ENCODE measurements around the gene REV1. TPM values are rescaled to one million over a fixed set of nuclear protein-coding genes. Genes with fewer than 3 reads are reported as not detected.

Gene REV1
- total and polyA plus RNA-seq, 2 of the 4 experiments (the other 2 are of a cell fraction), result 13.4 to 30.1 TPM

DNA sequence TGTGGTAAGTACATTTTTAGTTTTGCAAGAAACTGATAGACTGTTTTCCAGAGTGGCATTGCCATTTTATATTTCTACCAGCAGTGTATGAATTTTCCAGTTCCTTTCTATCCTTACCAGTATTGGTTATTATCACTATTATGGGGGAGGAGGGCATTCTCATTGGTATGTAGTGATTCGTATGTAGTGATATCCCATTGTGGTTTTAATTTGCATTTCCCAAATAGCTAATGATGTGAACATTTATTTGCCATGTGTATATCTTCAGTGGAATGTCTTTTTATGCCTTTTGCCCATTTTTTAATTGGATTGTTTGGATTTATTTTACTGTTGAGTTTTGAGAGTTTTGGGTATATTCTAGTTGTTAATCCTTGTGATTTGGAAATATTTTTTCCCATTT, 135.7 kb downstream of the REV1 start:
- Histone ChIP-seq H3K36me3 (ENCODE audit: control insufficient read depth, insufficient read depth, low read length) (no peaks in the 10 kb centered on the region), H3K4ac (ENCODE audit: low read depth, low read length) (no peak overlapping the region), H3K9ac (ENCODE audit: low read depth, low read length) (no peak overlapping the region), H2AK5ac (ENCODE audit: low read depth, low read length) (no peak overlapping the region), H2BK120ac (ENCODE audit: low read depth, low read length) (no peak overlapping the region), H2AK9ac (replicated peaks; ENCODE audit: low read depth, low read length, poor library complexity) (no peak overlapping the region), H3K14ac (replicated peaks; ENCODE audit: low read depth, low read length) (no peak overlapping the region), H3K79me1 (ENCODE audit: low read depth in 1 of 2, low read length in 2 of 2) (peaks cover 23 to 47% of the 10 kb centered on the region in 2 experiments), H4K91ac (ENCODE audit: insufficient read depth, low read depth, low read length) (no peak overlapping the region), H3K18ac (ENCODE audit: low read depth, low read length) (no peak overlapping the region), H2BK20ac (ENCODE audit: low read depth, low read length) (no peak overlapping the region), H4K8ac (ENCODE audit: low read depth in 2 of 2, low read length in 2 of 2) (no peak overlapping the region), H3K4me1 (ENCODE audit: control insufficient read depth, insufficient read depth, low read length) (peaks cover 4% of the 10 kb centered on the region; the same call in 1 of the 2 replicates), H2BK5ac (ENCODE audit: low read depth, low read length, poor library complexity, severe bottlenecking) (no peak overlapping the region), H3K4me3 (ENCODE audit: insufficient read depth, low read depth, low read length) (no peak overlapping the region), H3K4me2 (ENCODE audit: low read depth, low read length) (peak overlapping the region; percentile 21; the same call in 1 of the 2 replicates), H3K56ac (ENCODE audit: extremely low read depth, insufficient read depth, low read length) (no peak overlapping the region), H4K5ac (ENCODE audit: low read depth, low read length) (no peak overlapping the region), H3K27me3 (ENCODE audit: control insufficient read depth, insufficient read depth, low read length) (no peaks in the 10 kb centered on the region), H3K9me3 (ENCODE audit: control insufficient read depth, insufficient read depth, low read length) (no peaks in the 10 kb centered on the region), H3K27ac (ENCODE audit: insufficient read depth, low read length) (no peak overlapping the region), H2BK15ac (ENCODE audit: low read depth, low read length) (no peak overlapping the region), H3K23ac (ENCODE audit: low read depth, low read length) (no peak overlapping the region), H2AFZ (replicated peaks; ENCODE audit: low read length, poor library complexity) (no peak overlapping the region), H3K9me1 (ENCODE audit: insufficient read depth, low read length) (no peaks in the 10 kb centered on the region), H4K20me1 (ENCODE audit: insufficient read depth, low read length) (peaks cover 24% of the 10 kb centered on the region)
- no TSS peak for BruUV-seq (replicated peaks)
- POLR2A ChIA-PET (ENCODE audit: unreplicated experiment), result no interaction called here
- in situ Hi-C loops (cut with MboI; ENCODE audit: low sequenced_read_pairs) (no loop called here), dilution Hi-C loops (cut with HindIII; ENCODE audit: low sequenced_read_pairs, unreplicated experiment) (no loop called here), intact Hi-C loops (cut with micrococcal nuclease) (no loop called here)
- ATAC-seq (ENCODE audit: low read depth) (peak; percentile 63), DNase-seq (peak; percentile 46)
- CTCF ChIA-PET, result no interaction called here
- no CpG with 5 or more reads among the region's 1 CpG for WGBS, 2 experiments (ENCODE audit: extremely low coverage in 2 of 2, insufficient read length in 1 of 2)
- TF ChIP-seq MXI1 (IDR thresholded peaks at IDR 0.05; ENCODE audit: borderline replicate concordance, low read depth, low read length) (no peak), RFX5 (IDR thresholded peaks at IDR 0.05; ENCODE audit: low read depth, low read length) (no peak), FOS (IDR thresholded peaks at IDR 0.05; ENCODE audit: low read depth, low read length) (no peak), CHD1 (IDR thresholded peaks at IDR 0.05; ENCODE audit: low read depth, low read length) (no peak), BHLHE40 (IDR thresholded peaks at IDR 0.05; ENCODE audit: low read depth, low read length) (no peak)

Other genes with a start within 250 kb of the REV1 start
- gene LYG2, start 234.4 kb downstream of the REV1 start, total RNA-seq (2012; rRNA removed), result not detected in 2 replicates
- gene LYG2, start 234.4 kb downstream of the REV1 start, polyA plus RNA-seq (2012; rRNA removed), result not detected in 2 replicates
- gene LYG1, start 188.8 kb downstream of the REV1 start, total RNA-seq (2012; rRNA removed), result not detected in 2 replicates
- gene LYG1, start 188.8 kb downstream of the REV1 start, polyA plus RNA-seq (2012; rRNA removed), result 0.92 and 1.2 TPM in 2 replicates
- gene TXNDC9, start 153.7 kb downstream of the REV1 start, total RNA-seq (2012; rRNA removed), result 55.4 and 71.7 TPM in 2 replicates
- 28.9 and 33.9 TPM in 2 replicates for gene TXNDC9, start 153.7 kb downstream of the REV1 start, polyA plus RNA-seq (2012; rRNA removed)
- 19.7 and 26.9 TPM in 2 replicates for gene EIF5B, start 152.6 kb downstream of the REV1 start, total RNA-seq (2012; rRNA removed)
- 15.7 and 21.8 TPM in 2 replicates for gene EIF5B, start 152.6 kb downstream of the REV1 start, polyA plus RNA-seq (2012; rRNA removed)